Activated naive CD8-positive, alpha-beta T cell treated with anti-CD3 and anti-CD28 coated beads, Interleukin-2, amount 10 ng/mL, durations not matched to agents 7 days and 5 days (primary cell): ENCODE results near the gene DRD2. TPM values are rescaled to one million over a fixed set of nuclear protein-coding genes. Genes with fewer than 3 reads are reported as not detected.

Experiments
- ATAC-seq: fragments of 150-1000 bp; cut with Tn5 transposase; one replicate; pipeline ENCODE4 v1.10.0; 2021; ENCODE audit warnings: low read depth, moderate library complexity
- POLR2A ChIA-PET: fragments of 350-600 bp; sonication (Branson Sonifier 250); formaldehyde crosslinking; loops from one replicate; lab custom pipeline; 2021; ENCODE audit warnings: antibody characterized with exemption; lab: Charles Lee
- DNase-seq: peaks from one replicate; pipeline ENCODE4 v3.0.0; 2021
- H3K27ac Mint-ChIP-seq: one replicate; pipeline ENCODE4 v1.8.0; 2022; ENCODE audit warnings: mild to moderate bottlenecking, mixed read lengths
- H3K27me3 Mint-ChIP-seq: one replicate; pipeline ENCODE4 v1.8.0; 2022; ENCODE audit warnings: mild to moderate bottlenecking, moderate library complexity, mixed read lengths
- H3K36me3 Mint-ChIP-seq: one replicate; pipeline ENCODE4 v1.8.0; 2021; ENCODE audit warnings: mild to moderate bottlenecking, mixed read lengths
- H3K4me1 Mint-ChIP-seq: one replicate; pipeline ENCODE4 v1.8.0; 2021; ENCODE audit warnings: mixed read lengths
- H3K4me3 Mint-ChIP-seq: one replicate; pipeline ENCODE4 v1.8.0; 2022; ENCODE audit warnings: mild to moderate bottlenecking, moderate library complexity, mixed read lengths
- H3K9me3 Mint-ChIP-seq: one replicate; pipeline ENCODE4 v1.8.0; 2021; ENCODE audit warnings: mixed read lengths
- total RNA-seq, 2 experiments: library from RNA; stranded (reverse); gene quantifications; one replicate each; pipeline ENCODE4 v1.2.3, GENCODE V29; 2021

Gene DRD2
- total RNA-seq, 2 experiments from 2014 or later = not detected

- POLR2A ChIA-PET = no interaction called here
- Mint-ChIP-seq H3K4me3 (no peak overlapping the region), H3K4me1 (peaks cover 5% of the 10 kb centered on the region), H3K27ac (no peak overlapping the region), H3K36me3 (no peaks in the 10 kb centered on the region), H3K9me3 (no peaks in the 10 kb centered on the region), H3K27me3 (peaks cover 58% of the 10 kb centered on the region)
- ATAC-seq (no peak), DNase-seq (no peak)
These were observed 1.2 kb downstream of the DRD2 start for GRCh38 chr11:113473983-113474361.

GRCh38 chr11:113472471-113472870 is 2.7 kb downstream of the DRD2 start:
- Mint-ChIP-seq H3K4me1 (peaks cover 5% of the 10 kb centered on the region), H3K36me3 (no peaks in the 10 kb centered on the region), H3K27me3 (peaks cover 52% of the 10 kb centered on the region), H3K4me3 (no peak overlapping the region), H3K9me3 (no peaks in the 10 kb centered on the region), H3K27ac (no peak overlapping the region)
- POLR2A ChIA-PET = no interaction called here
- DNase-seq (no peak), ATAC-seq (no peak)

DNA sequence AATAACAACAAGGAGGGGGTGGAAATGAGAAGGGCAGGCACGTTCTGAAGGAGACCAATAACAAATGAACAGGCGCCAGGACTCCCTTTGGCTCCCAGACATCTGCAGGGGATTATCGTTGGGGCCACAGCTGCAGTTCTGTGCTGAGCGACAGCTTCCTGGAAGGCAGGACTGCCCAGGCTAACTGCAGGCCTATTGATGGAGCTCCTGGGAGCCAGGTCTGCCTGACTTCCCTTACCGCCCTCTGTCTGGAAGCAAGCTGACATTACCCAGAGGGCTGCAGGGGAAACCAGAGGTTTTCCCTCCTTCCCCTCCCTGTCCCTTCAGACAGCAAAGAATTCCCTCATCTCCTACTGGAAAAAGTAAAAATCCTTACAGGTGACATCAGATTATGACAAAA is 5.0 kb downstream of the DRD2 start:
- no peak for ATAC-seq
- Mint-ChIP-seq H3K36me3 (no peaks in the 10 kb centered on the region), H3K4me3 (no peak overlapping the region), H3K4me1 (peaks cover 3% of the 10 kb centered on the region), H3K27ac (no peak overlapping the region), H3K27me3 (peaks cover 34% of the 10 kb centered on the region), H3K9me3 (no peaks in the 10 kb centered on the region)
- POLR2A ChIA-PET = no interaction called here
- DNase-seq = no peak

DNA sequence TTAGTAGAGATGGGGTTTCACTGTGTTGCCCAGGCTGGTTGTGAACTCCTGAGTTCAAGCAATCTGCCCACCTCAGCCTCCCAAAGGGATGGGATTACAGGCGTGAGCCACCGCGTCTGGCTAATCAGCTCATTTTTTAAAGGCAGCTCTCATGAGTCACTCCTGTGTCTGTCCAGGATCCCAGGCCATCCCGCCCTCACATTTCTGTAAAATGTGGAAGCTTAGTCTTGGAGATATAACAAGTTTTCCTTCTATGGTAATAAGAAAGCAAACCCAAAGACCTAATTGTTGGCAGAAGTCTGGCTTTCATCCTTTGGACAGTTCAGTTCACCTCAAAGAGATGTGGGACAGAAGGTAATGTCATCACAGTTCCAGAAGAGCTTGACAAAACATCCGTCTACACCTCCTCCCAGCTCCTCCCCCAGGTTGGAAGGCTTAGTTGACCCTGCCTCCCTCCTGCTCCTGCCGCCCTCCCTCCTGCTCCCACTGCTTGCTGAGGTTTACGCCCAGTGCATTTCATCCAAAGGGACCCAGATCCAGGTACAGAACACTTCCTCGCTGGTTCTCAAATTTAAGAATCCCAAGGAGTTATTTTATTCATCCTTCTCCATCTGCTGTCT is 6.4 kb downstream of the DRD2 start:
- H3K36me3 Mint-ChIP-seq = no peaks in the 10 kb centered on the region

GRCh38 chr11:113467545-113467944 is 7.7 kb downstream of the DRD2 start:
- DNase-seq = no peak
- Mint-ChIP-seq H3K9me3 (no peaks in the 10 kb centered on the region), H3K27me3 (peaks cover 22% of the 10 kb centered on the region), H3K27ac (no peak overlapping the region), H3K4me1 (no peaks in the 10 kb centered on the region), H3K36me3 (no peaks in the 10 kb centered on the region), H3K4me3 (no peak overlapping the region)
- POLR2A ChIA-PET = no interaction called here
- no peak for ATAC-seq

More for the DNA sequence above, 6.4 kb downstream of the DRD2 start:
- no peaks in the 10 kb centered on the region for H3K4me1 Mint-ChIP-seq
- ATAC-seq = no peak
- H3K9me3 Mint-ChIP-seq = no peaks in the 10 kb centered on the region
- no peak overlapping the region for H3K4me3 Mint-ChIP-seq
- no peak for DNase-seq
- no peak overlapping the region for H3K27ac Mint-ChIP-seq
- POLR2A ChIA-PET = no interaction called here
- H3K27me3 Mint-ChIP-seq = peaks cover 28% of the 10 kb centered on the region

GRCh38 chr11:113465786-113466185 is 9.4 kb downstream of the DRD2 start:
- Mint-ChIP-seq H3K36me3 (no peaks in the 10 kb centered on the region), H3K27me3 (peaks cover 19% of the 10 kb centered on the region), H3K27ac (no peak overlapping the region), H3K9me3 (no peaks in the 10 kb centered on the region), H3K4me1 (no peaks in the 10 kb centered on the region), H3K4me3 (no peak overlapping the region)
- DNase-seq (no peak), ATAC-seq (no peak)
- POLR2A ChIA-PET = no interaction called here

DNA sequence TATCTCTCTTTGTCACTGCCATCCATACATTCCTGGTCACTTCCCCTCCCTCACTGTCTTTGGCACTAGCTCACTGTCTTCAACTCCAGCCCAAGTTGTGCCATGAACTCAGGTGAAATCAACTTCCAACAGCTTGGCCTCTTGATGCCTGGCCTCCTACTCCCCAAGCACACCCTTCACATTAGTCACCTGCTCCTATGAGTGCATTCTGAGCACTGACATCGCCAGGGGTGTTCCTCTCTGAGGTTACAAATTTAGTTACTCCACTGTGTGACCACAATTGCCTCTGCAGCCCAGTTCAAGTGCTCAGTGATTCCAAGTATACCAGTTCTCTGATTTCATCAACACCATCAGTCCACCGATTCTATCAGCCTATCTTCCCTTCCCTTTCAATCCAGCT is 10.8 kb downstream of the DRD2 start:
- Mint-ChIP-seq H3K4me3 (no peak overlapping the region), H3K27ac (no peak overlapping the region), H3K4me1 (no peaks in the 10 kb centered on the region), H3K27me3 (peaks cover 20% of the 10 kb centered on the region), H3K9me3 (no peaks in the 10 kb centered on the region), H3K36me3 (no peaks in the 10 kb centered on the region)
- no peak for DNase-seq
- POLR2A ChIA-PET = no interaction called here
- no peak for ATAC-seq

DNA sequence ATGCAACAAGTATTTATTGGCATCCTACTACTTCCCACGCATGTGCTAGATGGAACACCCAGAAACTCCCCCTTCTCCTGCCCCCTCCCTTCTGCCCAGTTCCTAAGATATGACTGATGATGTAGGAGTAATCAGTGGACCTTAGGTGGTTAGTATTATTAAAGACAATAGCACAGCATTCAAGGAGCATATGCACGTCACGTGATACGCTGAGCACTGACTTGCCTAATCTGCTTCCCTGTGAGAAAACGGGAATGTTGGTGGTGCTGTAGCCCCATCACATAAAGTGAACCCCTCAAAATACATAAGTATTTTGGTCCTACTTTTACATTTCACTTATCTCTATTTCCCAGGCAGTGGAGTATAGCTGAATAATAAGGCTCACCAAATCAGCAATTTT is 12.4 kb downstream of the DRD2 start:
- Mint-ChIP-seq H3K36me3 (no peaks in the 10 kb centered on the region), H3K27me3 (peaks cover 18% of the 10 kb centered on the region), H3K4me1 (no peaks in the 10 kb centered on the region), H3K27ac (no peak overlapping the region), H3K9me3 (no peaks in the 10 kb centered on the region), H3K4me3 (no peak overlapping the region)
- POLR2A ChIA-PET = no interaction called here
- ATAC-seq (no peak), DNase-seq (no peak)

- H3K9me3 Mint-ChIP-seq = no peaks in the 10 kb centered on the region
- POLR2A ChIA-PET = no interaction called here
- DNase-seq (no peak), ATAC-seq (no peak)
- H3K4me3 Mint-ChIP-seq = no peak overlapping the region
- H3K36me3 Mint-ChIP-seq = no peaks in the 10 kb centered on the region
- no peaks in the 10 kb centered on the region for H3K4me1 Mint-ChIP-seq
- peaks cover 21% of the 10 kb centered on the region for H3K27me3 Mint-ChIP-seq
- no peak overlapping the region for H3K27ac Mint-ChIP-seq
These were observed 13.6 kb downstream of the DRD2 start for GRCh38 chr11:113461639-113462038.

GRCh38 chr11:113460469-113460868 is 14.7 kb downstream of the DRD2 start:
- no peak for ATAC-seq
- POLR2A ChIA-PET = no interaction called here

GRCh38 chr11:113458189-113458588 is 17.0 kb downstream of the DRD2 start:
- Mint-ChIP-seq H3K4me3 (no peak overlapping the region), H3K4me1 (no peaks in the 10 kb centered on the region), H3K9me3 (no peaks in the 10 kb centered on the region), H3K27me3 (peaks cover 17% of the 10 kb centered on the region), H3K36me3 (no peaks in the 10 kb centered on the region), H3K27ac (no peak overlapping the region)
- POLR2A ChIA-PET = no interaction called here
- ATAC-seq (no peak), DNase-seq (no peak)

More at GRCh38 chr11:113460469-113460868, 14.7 kb downstream of the DRD2 start:
- Mint-ChIP-seq H3K36me3 (no peaks in the 10 kb centered on the region), H3K27me3 (peaks cover 21% of the 10 kb centered on the region), H3K27ac (no peak overlapping the region), H3K4me3 (no peak overlapping the region), H3K9me3 (no peaks in the 10 kb centered on the region), H3K4me1 (no peaks in the 10 kb centered on the region)
- no peak for DNase-seq

DNA sequence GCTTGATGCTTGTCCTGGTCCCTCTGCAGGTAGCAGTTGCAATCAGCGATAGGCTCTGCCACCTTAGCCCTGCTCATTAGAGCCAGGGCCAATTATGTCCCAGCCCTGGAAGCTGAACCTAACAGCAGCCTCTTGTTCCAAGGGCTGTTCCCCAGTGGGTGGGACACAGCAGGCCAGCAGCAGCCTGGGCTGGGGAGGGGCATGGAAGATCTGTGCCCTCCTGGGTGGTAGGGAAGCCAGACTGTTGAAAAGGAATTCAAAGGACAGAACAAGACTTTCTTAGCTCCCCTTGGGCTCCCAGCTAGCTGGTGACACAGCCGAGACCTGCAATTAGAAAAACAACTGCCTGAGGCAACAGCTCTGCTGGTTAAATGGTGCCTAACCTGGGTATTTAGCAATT is 17.4 kb downstream of the DRD2 start:
- H3K9me3 Mint-ChIP-seq = no peaks in the 10 kb centered on the region
- no peaks in the 10 kb centered on the region for H3K4me1 Mint-ChIP-seq
- DNase-seq (no peak), ATAC-seq (no peak)
- peaks cover 17% of the 10 kb centered on the region for H3K27me3 Mint-ChIP-seq
- H3K4me3 Mint-ChIP-seq = no peak overlapping the region
- H3K36me3 Mint-ChIP-seq = no peaks in the 10 kb centered on the region
- POLR2A ChIA-PET = no interaction called here
- no peak overlapping the region for H3K27ac Mint-ChIP-seq

DNA sequence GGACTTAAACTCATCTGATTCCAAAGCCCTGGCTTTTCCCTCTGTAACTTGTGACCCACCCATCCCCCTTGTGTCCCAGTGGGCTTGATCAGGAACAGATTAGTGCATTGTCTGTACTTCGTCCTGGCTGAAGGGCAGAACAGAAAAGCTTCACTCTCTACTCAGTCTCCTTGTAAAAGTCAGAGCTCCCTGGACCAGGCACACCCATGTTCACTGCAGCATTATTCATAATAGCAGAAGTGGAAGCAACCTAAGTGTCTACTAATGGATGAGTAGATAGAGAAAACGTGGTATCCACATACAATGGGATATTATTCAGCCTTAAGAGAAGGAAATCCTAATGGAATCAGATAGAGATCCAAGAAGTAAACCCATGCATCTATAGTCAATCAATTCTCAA is 20.7 kb downstream of the DRD2 start:
- no peak for ATAC-seq
- H3K4me1 Mint-ChIP-seq = no peaks in the 10 kb centered on the region
- POLR2A ChIA-PET = no interaction called here
- peaks cover 9% of the 10 kb centered on the region for H3K27me3 Mint-ChIP-seq
- H3K36me3 Mint-ChIP-seq = no peaks in the 10 kb centered on the region
- DNase-seq = no peak
- H3K27ac Mint-ChIP-seq = no peak overlapping the region
- no peaks in the 10 kb centered on the region for H3K9me3 Mint-ChIP-seq
- no peak overlapping the region for H3K4me3 Mint-ChIP-seq

DNA sequence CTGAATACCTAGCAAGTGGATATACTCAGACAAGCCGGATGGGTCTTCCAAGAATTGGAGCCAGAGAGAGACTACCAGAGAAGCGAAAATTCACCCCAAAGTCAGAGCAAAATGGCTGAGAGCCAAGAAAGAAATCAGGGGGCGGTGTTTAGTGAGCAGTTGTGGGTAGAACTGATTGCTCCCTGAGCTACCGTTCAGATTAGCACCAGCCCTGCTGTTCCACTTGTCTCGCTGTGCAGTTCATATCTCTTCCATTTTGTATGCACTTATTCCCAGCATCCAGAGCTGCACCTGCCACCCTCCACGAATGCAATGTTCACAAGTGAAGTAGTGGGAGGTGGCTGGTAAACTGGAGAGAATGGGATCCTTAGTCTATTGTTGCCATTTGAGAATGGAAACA is 25.5 kb downstream of the DRD2 start:
- peaks cover 4% of the 10 kb centered on the region for H3K27me3 Mint-ChIP-seq
- H3K4me3 Mint-ChIP-seq = no peak overlapping the region
- no peaks in the 10 kb centered on the region for H3K9me3 Mint-ChIP-seq
- POLR2A ChIA-PET = no interaction called here
- DNase-seq (no peak), ATAC-seq (no peak)
- H3K4me1 Mint-ChIP-seq = peaks cover 3% of the 10 kb centered on the region
- no peaks in the 10 kb centered on the region for H3K36me3 Mint-ChIP-seq
- H3K27ac Mint-ChIP-seq = no peak overlapping the region

- Mint-ChIP-seq H3K27me3 (peaks cover 10% of the 10 kb centered on the region), H3K4me1 (peaks cover 3% of the 10 kb centered on the region), H3K27ac (no peak overlapping the region), H3K36me3 (no peaks in the 10 kb centered on the region), H3K9me3 (no peaks in the 10 kb centered on the region), H3K4me3 (no peak overlapping the region)
- no peak for ATAC-seq
- POLR2A ChIA-PET = no interaction called here
- DNase-seq = no peak
These were observed 26.9 kb downstream of the DRD2 start for GRCh38 chr11:113448316-113448677.
